Activated CD4-positive, alpha-beta T cell treated with anti-CD3 and anti-CD28 coated beads, Interleukin-2, amount 10 ng/mL, durations not matched to agents 24 days and 14 days (primary cell): ENCODE results near the gene MAP4K1. TPM values are rescaled to one million over a fixed set of nuclear protein-coding genes. Genes with fewer than 3 reads are reported as not detected.

Source experiments
- total RNA-seq: library from RNA; stranded (reverse); gene quantifications from 2 replicates; pipeline ENCODE4 v1.2.3, GENCODE V29; 2022

Gene MAP4K1
- total RNA-seq, 1 donor from 2014 or later: 172 TPM

Other genes starting within 250 kb of the MAP4K1 start
- gene PSMD8, start 243.4 kb downstream of the MAP4K1 start, total RNA-seq: 314 and 315 TPM in 2 replicates
- 0.47 and 1.0 TPM in 2 replicates for gene GGN, start 229.9 kb downstream of the MAP4K1 start, total RNA-seq
- gene SPRED3, start 229.3 kb downstream of the MAP4K1 start, total RNA-seq: 2.9 and 3.0 TPM in 2 replicates
- 25.3 and 30.4 TPM in 2 replicates for gene FAM98C, start 214.9 kb downstream of the MAP4K1 start, total RNA-seq
- 2.1 and 2.2 TPM in 2 replicates for gene RASGRP4, start 191.7 kb downstream of the MAP4K1 start, total RNA-seq
- gene RYR1, start 184.3 kb downstream of the MAP4K1 start, total RNA-seq: 3.6 and 4.0 TPM in 2 replicates
- gene EIF3K, start 1.2 kb upstream of the MAP4K1 start, total RNA-seq: 321 and 322 TPM in 2 replicates
- 243 and 257 TPM in 2 replicates for gene ACTN4, start 29.7 kb upstream of the MAP4K1 start, total RNA-seq
- 3.2 and 3.5 TPM in 2 replicates for gene CAPN12, start 126.5 kb upstream of the MAP4K1 start, total RNA-seq
- not detected in 2 replicates for gene LGALS7, start 155.6 kb upstream of the MAP4K1 start, total RNA-seq
- not detected in 2 replicates for gene LGALS7B, start 171.2 kb upstream of the MAP4K1 start, total RNA-seq
- 1.3 and 1.7 TPM in 2 replicates for gene LGALS4, start 195.0 kb upstream of the MAP4K1 start, total RNA-seq
- 129 and 130 TPM in 2 replicates for gene ECH1, start 213.8 kb upstream of the MAP4K1 start, total RNA-seq
- 686 and 695 TPM in 2 replicates for gene HNRNPL, start 232.0 kb upstream of the MAP4K1 start, total RNA-seq